Activated CD4-positive, alpha-beta T cell treated with anti-CD3 and anti-CD28 coated beads, Interleukin-2, amount 50 U/mL, for 48 hours (primary cell): ENCODE results near the gene MYL3.
"Not testable (repeated sequence)": the region's sequence is repeated elsewhere in the genome, so short reads cannot be mapped to it uniquely, and the experiment has no call there.

Experiments used
- DNase-seq, 2 experiments: peaks; one replicate each; pipeline ENCODE4 v3.0.0-alpha.2; 2020

Gene MYL3

GRCh38 chr3:46863261-46863782, at the start of gene MYL3:
MYL3 (minus strand) TSS chr3:46863444; CDS start chr3:46863390, 54 bp downstream.
- no peak for DNase-seq

- DNase-seq, result no peak
Observed at GRCh38 chr3:46912986-46913385, 49.7 kb upstream of the MYL3 start.

GRCh38 chr3:46910914-46911313, 47.7 kb upstream of the MYL3 start:
- DNase-seq, result not testable (repeated sequence)

GRCh38 chr3:46910166-46910760, 47.0 kb upstream of the MYL3 start:
- DNase-seq, result no peak

- DNase-seq, result peak; percentile 86 to 88
Observed at GRCh38 chr3:46909535-46910161, 46.4 kb upstream of the MYL3 start.

GRCh38 chr3:46908986-46909534, 45.8 kb upstream of the MYL3 start:
- DNase-seq, result no peak

- no peak for DNase-seq
Observed at GRCh38 chr3:46908294-46908985, 45.2 kb upstream of the MYL3 start.

GRCh38 chr3:46907960-46908293, 44.7 kb upstream of the MYL3 start:
- DNase-seq, result no peak

- no peak for DNase-seq
Observed at GRCh38 chr3:46907271-46907670, 44.0 kb upstream of the MYL3 start.

- DNase-seq, result no peak
Observed at GRCh38 chr3:46906471-46907058, 43.3 kb upstream of the MYL3 start.

- DNase-seq, result no peak
Observed at GRCh38 chr3:46905661-46906451, 42.6 kb upstream of the MYL3 start.

- DNase-seq, result no peak
Observed at GRCh38 chr3:46905213-46905560, 41.9 kb upstream of the MYL3 start.

- DNase-seq, result no peak
Observed at GRCh38 chr3:46904303-46905212, 41.3 kb upstream of the MYL3 start.

GRCh38 chr3:46903341-46904302, 40.4 kb upstream of the MYL3 start:
- no peak for DNase-seq

GRCh38 chr3:46902188-46902631, 39.0 kb upstream of the MYL3 start:
- DNase-seq, result no peak

- DNase-seq, result no peak
Observed at GRCh38 chr3:46901591-46902187, 38.4 kb upstream of the MYL3 start.

GRCh38 chr3:46901061-46901460, 37.8 kb upstream of the MYL3 start:
- no peak for DNase-seq

- no peak for DNase-seq
Observed at GRCh38 chr3:46900356-46900755, 37.1 kb upstream of the MYL3 start.

GRCh38 chr3:46900007-46900292, 36.7 kb upstream of the MYL3 start:
- no peak for DNase-seq
